NAMALWA (cell line): ENCODE measurements around the gene MSRB1.
"Not testable (repeated sequence)": the region's sequence is repeated elsewhere in the genome, so short reads cannot be mapped to it uniquely, and the experiment has no call there.

Source experiments
- DNase-seq: peaks from one replicate; pipeline ENCODE4 v3.0.0-alpha.2; 2015; ENCODE audit warnings: low spot score

Gene MSRB1

GRCh38 chr16:1938910-1939309 lies 4.1 kb downstream of the MSRB1 start:
- DNase-seq = no peak

- DNase-seq = no peak
Measured at GRCh38 chr16:1938316-1938715, 4.7 kb downstream of the MSRB1 start.

- DNase-seq = no peak
Measured at GRCh38 chr16:1936945-1937479, 6.0 kb downstream of the MSRB1 start.

- no peak for DNase-seq
Measured at GRCh38 chr16:1933097-1933661, 9.8 kb downstream of the MSRB1 start.

- DNase-seq = no peak
Measured at GRCh38 chr16:1932050-1933028, 10.7 kb downstream of the MSRB1 start.

GRCh38 chr16:1930338-1930720 lies 12.7 kb downstream of the MSRB1 start:
- no peak for DNase-seq

GRCh38 chr16:1929578-1930337 lies 13.2 kb downstream of the MSRB1 start:
- DNase-seq = peak; percentile 86

- DNase-seq = no peak
Measured at GRCh38 chr16:1929105-1929504, 13.9 kb downstream of the MSRB1 start.

- DNase-seq = no peak
Measured at GRCh38 chr16:1926271-1926670, 16.7 kb downstream of the MSRB1 start.

GRCh38 chr16:1924095-1924494 lies 18.9 kb downstream of the MSRB1 start:
- no peak for DNase-seq

- no peak for DNase-seq
Measured at GRCh38 chr16:1923299-1924034, 19.5 kb downstream of the MSRB1 start.

GRCh38 chr16:1922357-1922756 lies 20.6 kb downstream of the MSRB1 start:
- DNase-seq = no peak

- peak; percentile 76 for DNase-seq
Measured at GRCh38 chr16:1920727-1921171, 22.2 kb downstream of the MSRB1 start.

GRCh38 chr16:1920122-1920521 lies 22.9 kb downstream of the MSRB1 start:
- not testable (repeated sequence) for DNase-seq

GRCh38 chr16:1919327-1919998 lies 23.5 kb downstream of the MSRB1 start:
- DNase-seq = no peak

- DNase-seq = no peak
Measured at GRCh38 chr16:1918351-1919326, 24.4 kb downstream of the MSRB1 start, which contains the start of gene HS3ST6. Gene HS3ST6, minus strand, starts transcription at chr16:1918415. Its CDS starts 92 bp downstream, at chr16:1918323.

- DNase-seq = no peak
Measured at GRCh38 chr16:1917665-1918350, 25.2 kb downstream of the MSRB1 start.

GRCh38 chr16:1917056-1917664 lies 25.8 kb downstream of the MSRB1 start:
- no peak for DNase-seq

GRCh38 chr16:1916640-1916990 lies 26.4 kb downstream of the MSRB1 start:
- no peak for DNase-seq
